ENCODE data around the gene PDLIM5. TPM values are rescaled to one million over a fixed set of nuclear protein-coding genes. Genes with fewer than 3 reads are reported as not detected.

PDLIM5 gene
- total and polyA plus RNA-seq, 2 of the 8 experiments (the other 6 are each of a cell fraction or from before 2014, with no cell fraction given), result 37.3 to 62.1 TPM

DNA sequence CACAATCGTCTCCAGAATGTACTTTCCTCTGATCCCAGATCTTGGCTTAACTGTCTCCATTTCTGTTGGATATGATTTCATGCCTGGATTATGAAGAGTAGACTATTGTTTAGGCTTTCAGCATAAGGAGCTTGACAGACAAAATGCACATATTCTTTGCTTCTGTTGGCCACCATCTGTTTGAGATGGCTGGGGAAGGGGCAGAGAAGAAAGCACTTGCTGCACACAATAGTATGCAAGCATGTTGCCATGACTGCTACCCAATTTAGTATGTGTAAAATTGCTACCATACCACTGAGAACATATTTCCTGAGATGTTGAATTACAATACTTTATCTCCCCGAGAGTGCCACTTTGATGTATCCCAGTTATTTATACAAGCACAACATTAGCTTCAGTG lies 178.1 kb downstream of the PDLIM5 start:
- Histone ChIP-seq H4K91ac (replicated peaks; ENCODE audit: insufficient read length, low read length) (no peak overlapping the region), H2AK5ac (ENCODE audit: low read depth, low read length) (no peak overlapping the region), H3K36me3 (ENCODE audit: control insufficient read depth in 2 of 4, insufficient read depth in 4 of 4, low read length in 3 of 4) (no peaks in the 10 kb centered on the region), H3K56ac (replicated peaks; ENCODE audit: insufficient read length, low read depth, low read length) (no peak overlapping the region), H3K23me2 (ENCODE audit: low read depth, low read length) (no peaks in the 10 kb centered on the region), H2BK20ac (ENCODE audit: low read length) (no peak overlapping the region), H2BK12ac (ENCODE audit: low read depth, low read length) (no peak overlapping the region), H3K14ac (ENCODE audit: insufficient read length) (no peak overlapping the region), H3K4me2 (ENCODE audit: insufficient read depth in 1 of 2, low read depth in 2 of 2, low read length in 2 of 2) (no peak overlapping the region), H3K4me3 (ENCODE audit: extremely low read depth in 1 of 4, insufficient read depth in 2 of 4, low read depth in 3 of 4, low read length in 4 of 4) (no peak overlapping the region), H2BK15ac (ENCODE audit: low read length) (no peak overlapping the region), H3K18ac (ENCODE audit: extremely low read depth, low read length) (no peak overlapping the region), H3K27ac (ENCODE audit: low read depth, low read length) (no peak overlapping the region), H4K5ac (ENCODE audit: insufficient read length, low read depth, low read length) (no peak overlapping the region), H2BK120ac (replicated peaks; ENCODE audit: low read depth, low read length) (no peak overlapping the region), H3K79me2 (ENCODE audit: control insufficient read depth in 1 of 2, insufficient read depth in 2 of 2, low read length in 2 of 2) (no peaks in the 10 kb centered on the region), H2AFZ (ENCODE audit: low read length) (no peak overlapping the region), H3K4ac (replicated peaks; ENCODE audit: insufficient read length, low read depth, low read length) (no peak overlapping the region), H3K79me1 (ENCODE audit: low read depth, low read length) (no peaks in the 10 kb centered on the region), H3K23ac (ENCODE audit: insufficient read length) (no peak overlapping the region), H3K27me3 (replicated peaks in 1 of 4; ENCODE audit: control insufficient read depth in 3 of 4, extremely low read depth in 1 of 4, insufficient read depth in 3 of 4, low read length in 3 of 4) (no peaks in the 10 kb centered on the region), H3K9ac (replicated peaks in 1 of 4; ENCODE audit: extremely low read depth in 1 of 4, low read depth in 3 of 4, low read length in 3 of 4) (no peak overlapping the region), H4K20me1 (replicated peaks in 1 of 2; ENCODE audit: control insufficient read depth in 1 of 2, insufficient read depth in 2 of 2, low read length in 2 of 2) (no peaks in the 10 kb centered on the region), H2BK5ac (ENCODE audit: low read depth, low read length) (no peak overlapping the region), H4K8ac (ENCODE audit: extremely low read depth, insufficient read depth, low read length) (no peak overlapping the region), H3K9me3 (ENCODE audit: insufficient read depth in 2 of 2, low read depth in 1 of 2, low read length in 1 of 2) (no peaks in the 10 kb centered on the region), H3K4me1 (replicated peaks in 1 of 4; ENCODE audit: control insufficient read depth in 3 of 4, insufficient read depth in 4 of 4, low read length in 3 of 4) (no peaks in the 10 kb centered on the region)
- FAIRE-seq (no peak), DNase-seq (ENCODE audit: low read depth in 1 of 2, low spot score in 2 of 2) (no peak)
- 88% methylated on average over 2 of the region's 2 CpGs; no CpG with 5 or more reads in 1 of the 2 experiments for WGBS, 2 experiments (ENCODE audit: extremely low coverage in 1 of 2, insufficient coverage in 1 of 2, insufficient read length in 1 of 2, insufficient replicate concordance in 2 of 2, low coverage in 1 of 2, low lambda C conversion rate in 2 of 2, missing lambda C conversion rate in 1 of 2)
- POLR2A ChIA-PET (ENCODE audit: partially characterized antibody), result no interaction called here
- no peak for TF ChIP-seq SIN3A (conservative IDR thresholded peaks at IDR 0.05 in 1 of 2, IDR thresholded peaks at IDR 0.05 in 1 of 2; ENCODE audit: low read depth in 1 of 2, low read length in 2 of 2)
- CTCF ChIA-PET (ENCODE audit: partially characterized antibody), result interaction anchor here (0.9 to 3.0 kb wide), 3 partner anchors 9 to 496 kb away, joined by 3 to 14 read pairs (median 3); no protein-coding TSS in a partner anchor

Data from H1 (cell line).